PFSK-1 (cell line): ENCODE data around the gene HNRNPA2B1.

Source experiments
- FOXP2 ChIP-seq: optimal IDR thresholded peaks from 2 replicates; pipeline ENCODE3; 2011; ENCODE audit warnings: borderline replicate concordance, control low read depth, inconsistent platforms; ENCODE audit not compliant: insufficient read depth; ENCODE audit errors: extremely low read length, extremely low read depth
- POLR2AphosphoS5 ChIP-seq: IDR thresholded peaks from 2 replicates; pipeline ENCODE4 v1.6.1; 2012; ENCODE audit warnings: low read depth, mild to moderate bottlenecking, control low read depth, low read length, moderate library complexity
- REST ChIP-seq, 2 experiments: IDR thresholded peaks; 2 replicates each; pipeline versions ENCODE4 v1.6.1 to v1.8.0; 2011 to 2012; ENCODE audit warnings: low read depth in 2 of 2, low read length in 2 of 2, control low read depth in 1 of 2, inconsistent platforms in 1 of 2, mild to moderate bottlenecking in 1 of 2, moderate library complexity in 1 of 2; ENCODE audit not compliant: insufficient read depth in 1 of 2
- TAF1 ChIP-seq: IDR thresholded peaks from 2 replicates; pipeline ENCODE4 v1.6.1; 2012; ENCODE audit warnings: low read length, control low read depth, borderline replicate concordance; ENCODE audit not compliant: insufficient read depth

GRCh38 chr7:26151953-26152781 lies 48.4 kb downstream of the HNRNPA2B1 start, which contains the start of gene NFE2L3:
- TF ChIP-seq POLR2AphosphoS5 (peak; percentile 43; the same call in 1 of the 2 replicates), TAF1 (0 out of 2 replicates have a peak, but pooled peaks have one; percentile 23), FOXP2 (no peak), REST (IDR thresholded peaks at IDR 0.05; ENCODE audit: insufficient read depth in 1 of 2, low read depth in 2 of 2, low read length in 2 of 2) (no peak)
